ENCODE measurements around the gene CSNK1A1L. TPM values are rescaled to one million over a fixed set of nuclear protein-coding genes. Genes with fewer than 3 reads are reported as not detected.
A peak's percentile ranks its signal among the peaks of the same experiment; 100 is the strongest.

The CSNK1A1L gene
- total RNA-seq, 1 donor from 2014 or later: not detected

DNA sequence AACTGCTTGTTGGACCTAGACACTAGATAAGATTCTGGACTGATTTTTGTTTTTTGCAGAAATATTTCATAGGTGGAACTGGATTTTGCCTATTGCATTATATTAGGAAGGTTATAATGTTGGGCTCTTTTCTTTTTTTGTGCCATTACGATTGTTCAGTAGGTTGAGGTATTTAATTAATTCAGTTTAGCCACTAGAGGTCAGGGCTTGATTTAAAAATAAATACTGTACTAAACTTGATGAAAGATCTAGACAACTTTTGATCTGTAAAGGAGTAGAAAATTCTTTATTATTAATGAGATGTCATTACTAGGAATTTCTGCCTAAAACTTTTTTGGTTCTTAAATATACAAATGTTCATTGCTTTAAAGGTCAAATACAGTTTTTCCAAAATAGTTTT is 30.8 kb downstream of the CSNK1A1L start:
- Histone ChIP-seq H3K27me3 (ENCODE audit: low read depth) (peaks cover 4% of the 10 kb centered on the region), H3K4me3 (no peak overlapping the region), H3K27ac (replicated peaks) (no peak overlapping the region), H3K36me3 (no peaks in the 10 kb centered on the region), H3K9me3 (replicated peaks) (no peaks in the 10 kb centered on the region), H3K4me1 (no peaks in the 10 kb centered on the region)
- TF ChIP-seq, protein P1, sequence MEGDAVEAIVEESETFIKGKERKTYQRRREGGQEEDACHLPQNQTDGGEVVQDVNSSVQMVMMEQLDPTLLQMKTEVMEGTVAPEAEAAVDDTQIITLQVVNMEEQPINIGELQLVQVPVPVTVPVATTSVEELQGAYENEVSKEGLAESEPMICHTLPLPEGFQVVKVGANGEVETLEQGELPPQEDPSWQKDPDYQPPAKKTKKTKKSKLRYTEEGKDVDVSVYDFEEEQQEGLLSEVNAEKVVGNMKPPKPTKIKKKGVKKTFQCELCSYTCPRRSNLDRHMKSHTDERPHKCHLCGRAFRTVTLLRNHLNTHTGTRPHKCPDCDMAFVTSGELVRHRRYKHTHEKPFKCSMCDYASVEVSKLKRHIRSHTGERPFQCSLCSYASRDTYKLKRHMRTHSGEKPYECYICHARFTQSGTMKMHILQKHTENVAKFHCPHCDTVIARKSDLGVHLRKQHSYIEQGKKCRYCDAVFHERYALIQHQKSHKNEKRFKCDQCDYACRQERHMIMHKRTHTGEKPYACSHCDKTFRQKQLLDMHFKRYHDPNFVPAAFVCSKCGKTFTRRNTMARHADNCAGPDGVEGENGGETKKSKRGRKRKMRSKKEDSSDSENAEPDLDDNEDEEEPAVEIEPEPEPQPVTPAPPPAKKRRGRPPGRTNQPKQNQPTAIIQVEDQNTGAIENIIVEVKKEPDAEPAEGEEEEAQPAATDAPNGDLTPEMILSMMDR (IDR thresholded peaks at IDR 0.05; ENCODE audit: borderline replicate concordance): peak; percentile 59
- no peak for DNase-seq
- intact Hi-C loops (cut with micrococcal nuclease): loop anchor here (10.0 kb wide), 1 partner anchor 530 kb away; no protein-coding TSS in a partner anchor

GRCh38 chr13:37072024-37072423 is 33.4 kb downstream of the CSNK1A1L start:
- H3K27ac ChIP-seq (replicated peaks): no peak overlapping the region
- DNase-seq: no peak
- H3K27me3 ChIP-seq (ENCODE audit: low read depth): peaks cover 5% of the 10 kb centered on the region

GRCh38 chr13:37070956-37071355 is 34.5 kb downstream of the CSNK1A1L start:
- intact Hi-C loops (cut with micrococcal nuclease): loop anchor here (10.0 kb wide), 1 partner anchor 534 kb away; no protein-coding TSS in a partner anchor
- no peak overlapping the region for H3K27ac ChIP-seq (replicated peaks)
- H3K27me3 ChIP-seq (ENCODE audit: low read depth): peaks cover 5% of the 10 kb centered on the region
- H3K9me3 ChIP-seq (replicated peaks): no peaks in the 10 kb centered on the region
- no peak overlapping the region for H3K4me3 ChIP-seq
- TF ChIP-seq, protein P1 (IDR thresholded peaks at IDR 0.05; ENCODE audit: borderline replicate concordance): no peak
- no peaks in the 10 kb centered on the region for H3K36me3 ChIP-seq
- no peaks in the 10 kb centered on the region for H3K4me1 ChIP-seq
- no peak for DNase-seq

More at GRCh38 chr13:37072024-37072423, 33.4 kb downstream of the CSNK1A1L start:
- Histone ChIP-seq H3K4me1 (no peaks in the 10 kb centered on the region), H3K36me3 (no peaks in the 10 kb centered on the region), H3K4me3 (no peak overlapping the region), H3K9me3 (replicated peaks) (no peaks in the 10 kb centered on the region)
- TF ChIP-seq, protein P1 (IDR thresholded peaks at IDR 0.05; ENCODE audit: borderline replicate concordance): no peak
- intact Hi-C loops (cut with micrococcal nuclease): loop anchor here (10.0 kb wide), 1 partner anchor 533 kb away; no protein-coding TSS in a partner anchor

- no peaks in the 10 kb centered on the region for H3K9me3 ChIP-seq (replicated peaks)
- TF ChIP-seq, protein P1 (IDR thresholded peaks at IDR 0.05; ENCODE audit: borderline replicate concordance): no peak
- intact Hi-C loops (cut with micrococcal nuclease): loop anchor here (10.0 kb wide), 1 partner anchor 535 kb away; no protein-coding TSS in a partner anchor
- H3K27me3 ChIP-seq (ENCODE audit: low read depth): peaks cover 5% of the 10 kb centered on the region
- H3K4me1 ChIP-seq: no peaks in the 10 kb centered on the region
- no peak overlapping the region for H3K27ac ChIP-seq (replicated peaks)
- no peaks in the 10 kb centered on the region for H3K36me3 ChIP-seq
- no peak overlapping the region for H3K4me3 ChIP-seq
- DNase-seq: no peak
Measured at GRCh38 chr13:37070145-37070695, 35.2 kb downstream of the CSNK1A1L start.

- intact Hi-C loops (cut with micrococcal nuclease): loop anchor here (10.0 kb wide), 1 partner anchor 535 kb away; no protein-coding TSS in a partner anchor
- no peaks in the 10 kb centered on the region for H3K9me3 ChIP-seq (replicated peaks)
- no peaks in the 10 kb centered on the region for H3K4me1 ChIP-seq
- H3K36me3 ChIP-seq: no peaks in the 10 kb centered on the region
- TF ChIP-seq, protein P1 (IDR thresholded peaks at IDR 0.05; ENCODE audit: borderline replicate concordance): no peak
- H3K4me3 ChIP-seq: no peak overlapping the region
- H3K27me3 ChIP-seq (ENCODE audit: low read depth): peaks cover 5% of the 10 kb centered on the region
- no peak overlapping the region for H3K27ac ChIP-seq (replicated peaks)
- DNase-seq: no peak
Measured at GRCh38 chr13:37069597-37070103, 35.8 kb downstream of the CSNK1A1L start.

Data from left ventricle myocardium inferior (tissue), 1 donor.